Measurements from ENCODE around the gene RAB11FIP4. TPM values are rescaled to one million over a fixed set of nuclear protein-coding genes. Genes with fewer than 3 reads are reported as not detected.

RAB11FIP4 gene
- total and polyA plus RNA-seq, 2 experiments from 2014 or later: 0.22 to 0.40 TPM

GRCh38 chr17:31415004-31415454, 23.6 kb downstream of the RAB11FIP4 start:
- H3K4me1 ChIP-seq (ENCODE audit: insufficient read depth): peaks cover 5% of the 10 kb centered on the region; the same call in 1 of the 2 replicates
- TF ChIP-seq EZH2 (IDR thresholded peaks at IDR 0.05; ENCODE audit: insufficient read depth, poor library complexity, severe bottlenecking) (no peak), EZH2phosphoT487 (IDR thresholded peaks at IDR 0.05; ENCODE audit: insufficient read depth, low read depth) (no peak)
- no peak overlapping the region for H3K27ac ChIP-seq
- in situ Hi-C loops (cut with MboI): no loop called here
- no peak for DNase-seq
- H3K9me3 ChIP-seq (ENCODE audit: low read depth): no peaks in the 10 kb centered on the region
- no peak overlapping the region for H3K4me3 ChIP-seq
- no peaks in the 10 kb centered on the region for H3K9me2 ChIP-seq (ENCODE audit: insufficient read depth)
- no peak overlapping the region for H2AFZ ChIP-seq
- peaks cover 5% of the 10 kb centered on the region; the same call in 1 of the 2 replicates for H3F3A ChIP-seq (ENCODE audit: insufficient read depth)
- H3K4me2 ChIP-seq (ENCODE audit: unreplicated experiment): no peak overlapping the region
- no peaks in the 10 kb centered on the region for H3K36me3 ChIP-seq (ENCODE audit: low read depth)
- 61 to 68% methylated on average over 6 to 7 of the region's 7 CpGs for WGBS, 2 experiments (ENCODE audit: low coverage in 1 of 2, low lambda C conversion rate in 2 of 2, missing lambda C conversion rate in 2 of 2)
- H3K9ac ChIP-seq: no peak overlapping the region
- no peaks in the 10 kb centered on the region for H3K27me3 ChIP-seq (replicated peaks; ENCODE audit: insufficient read depth)
- no peaks in the 10 kb centered on the region for H3K79me2 ChIP-seq (ENCODE audit: insufficient read depth)
- no peaks in the 10 kb centered on the region for H4K20me1 ChIP-seq (ENCODE audit: insufficient read depth)

GRCh38 chr17:31415640-31416502, 24.4 kb downstream of the RAB11FIP4 start:
- Histone ChIP-seq H3K27me3 (replicated peaks; ENCODE audit: insufficient read depth) (peaks cover 5% of the 10 kb centered on the region), H3K9ac (no peak overlapping the region), H3K4me1 (ENCODE audit: insufficient read depth) (peaks cover 5% of the 10 kb centered on the region; the same call in 1 of the 2 replicates), H3K27ac (no peak overlapping the region), H3K4me3 (no peak overlapping the region), H3K79me2 (ENCODE audit: insufficient read depth) (no peaks in the 10 kb centered on the region), H3F3A (ENCODE audit: insufficient read depth) (peaks cover 5% of the 10 kb centered on the region; the same call in 1 of the 2 replicates), H4K20me1 (ENCODE audit: insufficient read depth) (no peaks in the 10 kb centered on the region), H2AFZ (no peak overlapping the region), H3K9me2 (ENCODE audit: insufficient read depth) (no peaks in the 10 kb centered on the region), H3K9me3 (ENCODE audit: low read depth) (no peaks in the 10 kb centered on the region), H3K36me3 (ENCODE audit: low read depth) (no peaks in the 10 kb centered on the region), H3K4me2 (ENCODE audit: unreplicated experiment) (no peak overlapping the region)
- in situ Hi-C loops (cut with MboI): no loop called here
- 76 to 82% methylated on average over 20 to 22 of the region's 22 CpGs for WGBS, 2 experiments (ENCODE audit: low coverage in 1 of 2, low lambda C conversion rate in 2 of 2, missing lambda C conversion rate in 2 of 2)
- TF ChIP-seq EZH2phosphoT487 (IDR thresholded peaks at IDR 0.05; ENCODE audit: insufficient read depth, low read depth) (no peak), EZH2 (IDR thresholded peaks at IDR 0.05; ENCODE audit: insufficient read depth, poor library complexity, severe bottlenecking) (no peak)
- DNase-seq: no peak

- no peak for TF ChIP-seq EZH2 (IDR thresholded peaks at IDR 0.05; ENCODE audit: insufficient read depth, poor library complexity, severe bottlenecking)
- H2AFZ ChIP-seq: no peak overlapping the region
- H3K27ac ChIP-seq: no peak overlapping the region
- DNase-seq: no peak
- no peak overlapping the region for H3K4me3 ChIP-seq
- in situ Hi-C loops (cut with MboI): no loop called here
- peaks cover 5% of the 10 kb centered on the region; the same call in 1 of the 2 replicates for H3K4me1 ChIP-seq (ENCODE audit: insufficient read depth)
- no peak overlapping the region for H3K4me2 ChIP-seq (ENCODE audit: unreplicated experiment)
- peaks cover 5% of the 10 kb centered on the region; the same call in 1 of the 2 replicates for H3F3A ChIP-seq (ENCODE audit: insufficient read depth)
- H3K9me2 ChIP-seq (ENCODE audit: insufficient read depth): no peaks in the 10 kb centered on the region
- H3K36me3 ChIP-seq (ENCODE audit: low read depth): no peaks in the 10 kb centered on the region
- WGBS, 2 experiments (ENCODE audit: low coverage in 1 of 2, low lambda C conversion rate in 2 of 2, missing lambda C conversion rate in 2 of 2): 70 to 73% methylated on average over 10 of the region's 10 CpGs
- no peaks in the 10 kb centered on the region for H3K9me3 ChIP-seq (ENCODE audit: low read depth)
- H3K79me2 ChIP-seq (ENCODE audit: insufficient read depth): no peaks in the 10 kb centered on the region
- peaks cover 5% of the 10 kb centered on the region for H3K27me3 ChIP-seq (replicated peaks; ENCODE audit: insufficient read depth)
- no peaks in the 10 kb centered on the region for H4K20me1 ChIP-seq (ENCODE audit: insufficient read depth)
- no peak overlapping the region for H3K9ac ChIP-seq
Measured at GRCh38 chr17:31416503-31416923, 25.0 kb downstream of the RAB11FIP4 start.

GRCh38 chr17:31417051-31417792, 25.7 kb downstream of the RAB11FIP4 start:
- no peaks in the 10 kb centered on the region for H3K9me3 ChIP-seq (ENCODE audit: low read depth)
- in situ Hi-C loops (cut with MboI): no loop called here
- WGBS, 2 experiments (ENCODE audit: low coverage in 1 of 2, low lambda C conversion rate in 2 of 2, missing lambda C conversion rate in 2 of 2): 67 to 76% methylated on average over 9 to 10 of the region's 10 CpGs
- no peaks in the 10 kb centered on the region for H4K20me1 ChIP-seq (ENCODE audit: insufficient read depth)
- peaks cover 5% of the 10 kb centered on the region; the same call in 1 of the 2 replicates for H3F3A ChIP-seq (ENCODE audit: insufficient read depth)
- no peak overlapping the region for H3K4me3 ChIP-seq
- H3K9ac ChIP-seq: no peak overlapping the region
- peaks cover 5% of the 10 kb centered on the region; the same call in 1 of the 2 replicates for H3K4me1 ChIP-seq (ENCODE audit: insufficient read depth)
- no peak for TF ChIP-seq EZH2 (IDR thresholded peaks at IDR 0.05; ENCODE audit: insufficient read depth, poor library complexity, severe bottlenecking)
- TF ChIP-seq EZH2phosphoT487 (IDR thresholded peaks at IDR 0.05; ENCODE audit: insufficient read depth, low read depth): no peak
- no peaks in the 10 kb centered on the region for H3K79me2 ChIP-seq (ENCODE audit: insufficient read depth)
- no peak overlapping the region for H3K27ac ChIP-seq
- H3K27me3 ChIP-seq (replicated peaks; ENCODE audit: insufficient read depth): peaks cover 8% of the 10 kb centered on the region
- no peak for DNase-seq
- H3K36me3 ChIP-seq (ENCODE audit: low read depth): no peaks in the 10 kb centered on the region
- H3K9me2 ChIP-seq (ENCODE audit: insufficient read depth): no peaks in the 10 kb centered on the region
- H2AFZ ChIP-seq: no peak overlapping the region
- no peak overlapping the region for H3K4me2 ChIP-seq (ENCODE audit: unreplicated experiment)
